Measurements from ENCODE around the gene CREB1. TPM values are rescaled to one million over a fixed set of nuclear protein-coding genes. Genes with fewer than 3 reads are reported as not detected.
"Not testable (repeated sequence)": the region's sequence is repeated elsewhere in the genome, so short reads cannot be mapped to it uniquely, and the experiment has no call there.

The CREB1 gene
- total RNA-seq, 1 experiment from 2014 or later, result 71.3 TPM

DNA sequence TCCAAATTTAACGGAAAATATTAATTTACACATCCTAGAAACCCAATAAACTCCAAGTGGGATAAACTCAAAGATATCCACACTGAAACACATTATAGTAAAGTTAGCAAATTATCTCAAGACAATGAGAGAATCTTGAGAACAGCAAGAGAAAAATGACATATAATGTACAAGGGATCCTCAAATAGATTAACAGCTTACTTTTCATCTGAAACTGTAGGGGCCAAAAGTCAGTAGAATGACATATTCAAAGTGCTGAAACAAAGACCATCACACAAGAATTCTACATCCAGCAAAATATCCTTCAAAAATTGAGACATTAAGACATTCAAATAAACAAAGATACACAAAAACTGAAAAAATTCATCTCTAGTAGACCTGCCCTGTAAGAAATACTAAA lies 114.1 kb downstream of the CREB1 start:
- Mint-ChIP-seq H3K4me1 (ENCODE audit: insufficient read depth, unreplicated experiment) (no peaks in the 10 kb centered on the region), H3K36me3 (ENCODE audit: insufficient read depth, unreplicated experiment) (no peaks in the 10 kb centered on the region), H3K9me3 (ENCODE audit: unreplicated experiment) (no peaks in the 10 kb centered on the region), H3K4me3 (ENCODE audit: unreplicated experiment) (no peak overlapping the region), H3K27me3 (ENCODE audit: insufficient read depth, unreplicated experiment) (no peaks in the 10 kb centered on the region), H3K27ac (ENCODE audit: low read depth, unreplicated experiment) (no peak overlapping the region)
- intact Hi-C loops (cut with micrococcal nuclease), result no loop called here
- ChIA-PET CTCF (interaction anchor here (0.6 to 0.7 kb wide), 2 partner anchors 14 to 19 kb away, joined by 3 read pairs; partner anchors contain the start of gene METTL21A), POLR2A (interaction anchor here (0.7 to 1.1 kb wide), 2 partner anchors 8 to 59 kb away, joined by 3 to 4 read pairs; no protein-coding TSS in a partner anchor)
- no peak for DNase-seq (ENCODE audit: unreplicated experiment)
- TF ChIP-seq, protein P1, sequence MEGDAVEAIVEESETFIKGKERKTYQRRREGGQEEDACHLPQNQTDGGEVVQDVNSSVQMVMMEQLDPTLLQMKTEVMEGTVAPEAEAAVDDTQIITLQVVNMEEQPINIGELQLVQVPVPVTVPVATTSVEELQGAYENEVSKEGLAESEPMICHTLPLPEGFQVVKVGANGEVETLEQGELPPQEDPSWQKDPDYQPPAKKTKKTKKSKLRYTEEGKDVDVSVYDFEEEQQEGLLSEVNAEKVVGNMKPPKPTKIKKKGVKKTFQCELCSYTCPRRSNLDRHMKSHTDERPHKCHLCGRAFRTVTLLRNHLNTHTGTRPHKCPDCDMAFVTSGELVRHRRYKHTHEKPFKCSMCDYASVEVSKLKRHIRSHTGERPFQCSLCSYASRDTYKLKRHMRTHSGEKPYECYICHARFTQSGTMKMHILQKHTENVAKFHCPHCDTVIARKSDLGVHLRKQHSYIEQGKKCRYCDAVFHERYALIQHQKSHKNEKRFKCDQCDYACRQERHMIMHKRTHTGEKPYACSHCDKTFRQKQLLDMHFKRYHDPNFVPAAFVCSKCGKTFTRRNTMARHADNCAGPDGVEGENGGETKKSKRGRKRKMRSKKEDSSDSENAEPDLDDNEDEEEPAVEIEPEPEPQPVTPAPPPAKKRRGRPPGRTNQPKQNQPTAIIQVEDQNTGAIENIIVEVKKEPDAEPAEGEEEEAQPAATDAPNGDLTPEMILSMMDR (IDR thresholded peaks at IDR 0.05; ENCODE audit: unreplicated experiment), result no peak
- no TSS peak for BruUV-seq (replicated peaks)

DNA sequence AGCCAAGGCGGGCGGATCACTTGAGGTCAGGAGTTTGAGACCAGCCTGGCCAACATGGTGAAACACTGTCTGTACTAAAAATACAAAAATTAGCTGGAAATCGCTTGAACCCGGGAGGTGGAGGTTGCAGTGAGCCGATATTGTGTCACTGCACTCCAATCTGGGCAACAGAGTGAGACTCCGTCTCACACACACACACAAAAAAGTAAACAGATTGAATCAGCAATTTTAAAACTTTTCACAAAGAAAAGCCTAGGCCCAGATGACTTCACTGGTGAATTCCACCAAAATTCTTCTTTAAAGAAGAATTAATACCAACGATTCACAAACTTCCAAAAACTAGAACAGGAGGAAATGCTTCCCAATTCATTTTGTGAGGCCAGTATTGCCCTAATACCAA lies 116.8 kb downstream of the CREB1 start:
- intact Hi-C loops (cut with micrococcal nuclease); DNase-seq (ENCODE audit: unreplicated experiment); H3K27ac Mint-ChIP-seq (ENCODE audit: low read depth, unreplicated experiment); H3K36me3 Mint-ChIP-seq (ENCODE audit: insufficient read depth, unreplicated experiment); H3K4me3 Mint-ChIP-seq (ENCODE audit: unreplicated experiment); H3K9me3 Mint-ChIP-seq (ENCODE audit: unreplicated experiment); POLR2A ChIA-PET; BruUV-seq (replicated peaks); H3K27me3 Mint-ChIP-seq (ENCODE audit: insufficient read depth, unreplicated experiment); H3K4me1 Mint-ChIP-seq (ENCODE audit: insufficient read depth, unreplicated experiment): not testable (repeated sequence)
- CTCF ChIA-PET, result interaction anchor here (1.0 kb wide), 1 partner anchor 11 kb away, joined by 3 read pairs; no protein-coding TSS in a partner anchor

Other genes starting within 250 kb of the CREB1 start
- gene METTL21A, start 95.4 kb downstream of the CREB1 start, total RNA-seq (2022), result 8.4 and 13.5 TPM in 2 replicates
- 19.7 and 23.3 TPM in 2 replicates for gene CCNYL1, start 181.7 kb downstream of the CREB1 start, total RNA-seq (2022)
- 2.6 and 4.3 TPM in 2 replicates for gene FZD5, start 239.9 kb downstream of the CREB1 start, total RNA-seq (2022)

All from MCF 10A (cell line).